GM12865 (cell line): ENCODE data around the gene PHF23.
A peak's percentile ranks its signal among the peaks of the same experiment; 100 is the strongest.

Experiments
- DNase-seq: peaks from one replicate; pipeline ENCODE4 v3.0.0; 2010; ENCODE audit warnings: low read depth
- H3K4me3 ChIP-seq: 2 replicates; pipeline ENCODE4 v1.5.1; 2011; ENCODE audit warnings: mild to moderate bottlenecking, low read depth, low read length, control low read depth
- CTCF ChIP-seq: IDR thresholded peaks from 2 replicates; pipeline ENCODE4 v1.5.1; 2011; ENCODE audit warnings: low read length, control low read depth, low read depth, inconsistent platforms; ENCODE audit not compliant: insufficient read depth; ENCODE audit errors: missing control alignments

Gene PHF23

GRCh38 chr17:7214300-7215135, 24.7 kb downstream of the PHF23 start:
- DNase-seq: peak; percentile 98
- TF ChIP-seq CTCF: peak; percentile 48
- H3K4me3 ChIP-seq: peak overlapping the region; percentile 48

GRCh38 chr17:7213895-7214299, 25.4 kb downstream of the PHF23 start:
- peak overlapping the region; percentile 44 for H3K4me3 ChIP-seq
- peak; percentile 52 for TF ChIP-seq CTCF
- peak; percentile 81 for DNase-seq

GRCh38 chr17:7211491-7212273, 27.6 kb downstream of the PHF23 start:
- no peak for DNase-seq
- no peak overlapping the region for H3K4me3 ChIP-seq
- TF ChIP-seq CTCF: no peak

GRCh38 chr17:7208754-7209460, 30.4 kb downstream of the PHF23 start:
- TF ChIP-seq CTCF: no peak
- DNase-seq: no peak
- no peak overlapping the region for H3K4me3 ChIP-seq

- no peak for TF ChIP-seq CTCF
- H3K4me3 ChIP-seq: no peak overlapping the region
- DNase-seq: no peak
Observed at GRCh38 chr17:7208027-7208571, 31.2 kb downstream of the PHF23 start.

- no peak for DNase-seq
- no peak overlapping the region for H3K4me3 ChIP-seq
- TF ChIP-seq CTCF: no peak
Observed at GRCh38 chr17:7207120-7208001, 31.9 kb downstream of the PHF23 start.
